WTC11 (cell line): Measurements from ENCODE around the gene ZNF724. TPM values are rescaled to one million over a fixed set of nuclear protein-coding genes. Genes with fewer than 3 reads are reported as not detected.
"Not testable (repeated sequence)": the region's sequence is repeated elsewhere in the genome, so short reads cannot be mapped to it uniquely, and the experiment has no call there.

ENCODE experiments used
- ATAC-seq: fragments of 200-7000 bp; cut with Tn5 transposase; 2 replicates; pipeline ENCODE4 v1.10.0; 2021; ENCODE audit warnings: mild to moderate bottlenecking, moderate library complexity
- CTCF ChIA-PET: fragments of 300-600 bp; sonication (Branson Sonifier 250); formaldehyde crosslinking; loops from one replicate; lab custom pipeline; 2021; ENCODE audit warnings: antibody characterized with exemption; lab: Charles Lee
- POLR2A ChIA-PET: fragments of 350-600 bp; sonication (Branson Sonifier 250); formaldehyde crosslinking; loops from one replicate; lab custom pipeline; 2021; ENCODE audit warnings: antibody characterized with exemption; lab: Charles Lee
- DNase-seq: peaks from one replicate; pipeline ENCODE4 v3.0.0; 2021; ENCODE audit warnings: low spot score
- H3K27ac Mint-ChIP-seq: 2 replicates; pipeline ENCODE4 v1.8.0; 2021; ENCODE audit warnings: mixed read lengths
- H3K27me3 Mint-ChIP-seq: 2 replicates; pipeline ENCODE4 v1.8.0; 2021; ENCODE audit warnings: low read depth, mild to moderate bottlenecking, moderate library complexity, mixed read lengths
- H3K36me3 Mint-ChIP-seq: 2 replicates; pipeline ENCODE4 v1.8.0; 2021; ENCODE audit warnings: mixed read lengths
- H3K4me1 Mint-ChIP-seq: 2 replicates; pipeline ENCODE4 v1.8.0; 2022; ENCODE audit warnings: mixed read lengths
- H3K4me3 Mint-ChIP-seq: 2 replicates; pipeline ENCODE4 v1.8.0; 2021; ENCODE audit warnings: mild to moderate bottlenecking, moderate library complexity, mixed read lengths
- H3K9me3 Mint-ChIP-seq: 2 replicates; pipeline ENCODE4 v1.8.0; 2021; ENCODE audit warnings: mixed read lengths
- ATF1 ChIP-seq: sonication (generic); formaldehyde crosslinking; IDR thresholded peaks from 2 replicates; pipeline ENCODE4 v1.8.1; 2023; ENCODE audit warnings: mild to moderate bottlenecking, moderate library complexity, missing genetic modification reagents
- CBFB ChIP-seq: sonication (generic); formaldehyde crosslinking; IDR thresholded peaks from 2 replicates; pipeline ENCODE4 v1.8.1; 2022; ENCODE audit warnings: mild to moderate bottlenecking, low read depth, missing genetic modification reagents
- CREM ChIP-seq: sonication (generic); formaldehyde crosslinking; IDR thresholded peaks from 2 replicates; pipeline ENCODE4 v1.8.1; 2022; ENCODE audit warnings: mild to moderate bottlenecking, missing genetic modification reagents, moderate library complexity
- ETV6 ChIP-seq: sonication (generic); formaldehyde crosslinking; IDR thresholded peaks from 2 replicates; pipeline ENCODE4 v1.8.1; 2022; ENCODE audit warnings: mild to moderate bottlenecking, missing genetic modification reagents
- FOXJ3 ChIP-seq: sonication (generic); formaldehyde crosslinking; IDR thresholded peaks from 2 replicates; pipeline ENCODE4 v1.9.0; 2021; ENCODE audit warnings: missing genetic modification reagents, mild to moderate bottlenecking, borderline replicate concordance
- FOXK1 ChIP-seq: sonication (generic); formaldehyde crosslinking; IDR thresholded peaks from 2 replicates; pipeline ENCODE4 v1.8.0; 2022; ENCODE audit warnings: mild to moderate bottlenecking, moderate library complexity, missing genetic modification reagents
- GABPB1 ChIP-seq: sonication (generic); formaldehyde crosslinking; IDR thresholded peaks from 2 replicates; pipeline ENCODE4 v1.8.1; 2023; ENCODE audit warnings: mild to moderate bottlenecking, missing genetic modification reagents
- IRF2 ChIP-seq: sonication (generic); formaldehyde crosslinking; IDR thresholded peaks from 2 replicates; pipeline ENCODE4 v1.8.0; 2022; ENCODE audit warnings: low read depth, missing genetic modification reagents, borderline replicate concordance
- MYBL2 ChIP-seq: sonication (generic); formaldehyde crosslinking; IDR thresholded peaks from 2 replicates; pipeline ENCODE4 v1.8.1; 2023; ENCODE audit warnings: mild to moderate bottlenecking, moderate library complexity, missing genetic modification reagents
- NFATC4 ChIP-seq: fragments of 250-450 bp; sonication (Bioruptor Pico); IDR thresholded peaks from 2 replicates; pipeline ENCODE4 v1.9.0; 2021; ENCODE audit warnings: mild to moderate bottlenecking
- NFE2L1 ChIP-seq: sonication (generic); formaldehyde crosslinking; IDR thresholded peaks from 2 replicates; pipeline ENCODE4 v1.8.1; 2023; ENCODE audit warnings: missing genetic modification reagents
- NR1H2 ChIP-seq: sonication (generic); formaldehyde crosslinking; IDR thresholded peaks from 2 replicates; pipeline ENCODE4 v1.9.0; 2021; ENCODE audit warnings: mild to moderate bottlenecking, moderate library complexity, missing genetic modification reagents
- NR3C1 ChIP-seq: sonication (generic); formaldehyde crosslinking; conservative IDR thresholded peaks from 2 replicates; pipeline ENCODE4 v1.8.1; 2023; ENCODE audit warnings: low read depth, mild to moderate bottlenecking, missing genetic modification reagents
- PRRX2 ChIP-seq: fragments of 250-450 bp; sonication (Bioruptor Pico); IDR thresholded peaks from 2 replicates; pipeline ENCODE4 v1.8.0; 2021; ENCODE audit warnings: mild to moderate bottlenecking
- RELA ChIP-seq: sonication (generic); formaldehyde crosslinking; IDR thresholded peaks from 2 replicates; pipeline ENCODE4 v1.8.1; 2022; ENCODE audit warnings: missing genetic modification reagents, mild to moderate bottlenecking, borderline replicate concordance
- SP1 ChIP-seq: sonication (generic); formaldehyde crosslinking; conservative IDR thresholded peaks from 2 replicates; pipeline ENCODE4 v1.8.1; 2022; ENCODE audit warnings: missing genetic modification reagents
- TEAD4 ChIP-seq: sonication (generic); formaldehyde crosslinking; IDR thresholded peaks from 2 replicates; pipeline ENCODE4 v1.8.0; 2022; ENCODE audit warnings: mild to moderate bottlenecking, missing genetic modification reagents
- ZNF121 ChIP-seq: sonication (generic); formaldehyde crosslinking; IDR thresholded peaks from 2 replicates; pipeline ENCODE4 v1.8.0; 2023; ENCODE audit warnings: missing genetic modification reagents
- ZNF317 ChIP-seq: sonication (generic); formaldehyde crosslinking; IDR thresholded peaks from 2 replicates; pipeline ENCODE4 v1.8.1; 2023; ENCODE audit warnings: low read depth, mild to moderate bottlenecking, moderate library complexity, missing genetic modification reagents, borderline replicate concordance
- total RNA-seq: library from RNA; stranded (reverse); gene quantifications from 3 replicates; pipeline ENCODE4 v1.2.3, GENCODE V29; 2021
- TF ChIP-seq, protein P1 (sequence below): sonication (generic); formaldehyde crosslinking; IDR thresholded peaks from 2 replicates; pipeline ENCODE4 v1.8.0; 2023; ENCODE audit warnings: mild to moderate bottlenecking, missing genetic modification reagents
- TF ChIP-seq, protein P2 (sequence below): sonication (generic); formaldehyde crosslinking; IDR thresholded peaks from 2 replicates; pipeline ENCODE4 v1.8.0; 2022; ENCODE audit warnings: mild to moderate bottlenecking, missing genetic modification reagents
- TF ChIP-seq, protein P3 (sequence below): sonication (generic); formaldehyde crosslinking; IDR thresholded peaks from 2 replicates; pipeline ENCODE4 v1.8.1; 2022; ENCODE audit warnings: mild to moderate bottlenecking, moderate library complexity, missing genetic modification reagents
- TF ChIP-seq, protein P4 (sequence below): fragments of 250-450 bp; sonication (Bioruptor Pico); conservative IDR thresholded peaks from 2 replicates; pipeline ENCODE4 v1.9.0; 2021; ENCODE audit warnings: mild to moderate bottlenecking
- TF ChIP-seq, protein P5 (sequence below): sonication (generic); formaldehyde crosslinking; IDR thresholded peaks from 2 replicates; pipeline ENCODE4 v1.8.1; 2023; ENCODE audit warnings: mild to moderate bottlenecking, missing genetic modification reagents

The ZNF724 gene
- total RNA-seq, 1 experiment from 2014 or later: 59.0 TPM

DNA sequence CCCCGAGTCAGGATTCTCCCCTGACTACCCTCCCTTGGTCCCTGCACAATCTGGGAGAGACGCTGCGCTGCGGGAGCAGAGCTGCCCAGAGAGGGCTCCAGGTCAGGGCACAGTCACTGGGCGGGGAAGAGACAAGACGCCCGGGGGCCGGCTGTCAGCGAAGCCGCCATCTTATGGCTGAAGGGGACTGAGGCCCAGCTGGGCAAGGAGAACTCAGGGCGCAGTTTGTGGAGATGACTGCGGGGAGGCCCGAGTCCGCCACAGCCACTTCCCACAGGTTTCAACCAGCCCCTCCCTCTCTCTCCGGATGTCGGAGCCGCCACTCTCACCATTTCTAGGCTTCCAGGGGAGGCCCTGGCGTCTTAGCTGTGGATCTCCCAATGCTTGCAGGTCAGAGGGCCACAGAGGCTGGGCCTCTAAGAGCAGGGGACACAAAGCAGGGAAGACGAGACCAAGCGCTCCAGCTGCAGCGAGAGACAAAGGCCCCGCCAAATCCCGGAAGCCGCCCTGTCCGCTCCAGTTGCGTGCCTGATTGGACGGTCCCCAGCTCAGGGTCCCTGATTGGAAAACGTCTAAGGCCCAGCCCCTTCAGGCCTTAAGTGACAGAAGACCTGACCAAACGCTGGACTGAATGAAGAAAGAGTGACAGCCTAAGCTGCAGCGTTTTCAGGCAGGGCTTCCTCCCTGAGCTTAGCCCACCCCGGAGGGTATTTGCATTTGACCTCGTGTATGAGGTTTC is at the start of gene ZNF724 (continued):
- TF ChIP-seq, protein P1, sequence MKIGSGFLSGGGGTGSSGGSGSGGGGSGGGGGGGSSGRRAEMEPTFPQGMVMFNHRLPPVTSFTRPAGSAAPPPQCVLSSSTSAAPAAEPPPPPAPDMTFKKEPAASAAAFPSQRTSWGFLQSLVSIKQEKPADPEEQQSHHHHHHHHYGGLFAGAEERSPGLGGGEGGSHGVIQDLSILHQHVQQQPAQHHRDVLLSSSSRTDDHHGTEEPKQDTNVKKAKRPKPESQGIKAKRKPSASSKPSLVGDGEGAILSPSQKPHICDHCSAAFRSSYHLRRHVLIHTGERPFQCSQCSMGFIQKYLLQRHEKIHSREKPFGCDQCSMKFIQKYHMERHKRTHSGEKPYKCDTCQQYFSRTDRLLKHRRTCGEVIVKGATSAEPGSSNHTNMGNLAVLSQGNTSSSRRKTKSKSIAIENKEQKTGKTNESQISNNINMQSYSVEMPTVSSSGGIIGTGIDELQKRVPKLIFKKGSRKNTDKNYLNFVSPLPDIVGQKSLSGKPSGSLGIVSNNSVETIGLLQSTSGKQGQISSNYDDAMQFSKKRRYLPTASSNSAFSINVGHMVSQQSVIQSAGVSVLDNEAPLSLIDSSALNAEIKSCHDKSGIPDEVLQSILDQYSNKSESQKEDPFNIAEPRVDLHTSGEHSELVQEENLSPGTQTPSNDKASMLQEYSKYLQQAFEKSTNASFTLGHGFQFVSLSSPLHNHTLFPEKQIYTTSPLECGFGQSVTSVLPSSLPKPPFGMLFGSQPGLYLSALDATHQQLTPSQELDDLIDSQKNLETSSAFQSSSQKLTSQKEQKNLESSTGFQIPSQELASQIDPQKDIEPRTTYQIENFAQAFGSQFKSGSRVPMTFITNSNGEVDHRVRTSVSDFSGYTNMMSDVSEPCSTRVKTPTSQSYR (CRISPR knock-in tag): no peak
- TF ChIP-seq RELA (CRISPR knock-in tag): no peak
- TF ChIP-seq NFE2L1 (CRISPR knock-in tag): 0 out of 2 replicates have a peak, but pooled peaks have one; percentile 57
- TF ChIP-seq MYBL2 (CRISPR knock-in tag): no peak
- 0 out of 2 replicates have a peak, but pooled peaks have one; percentile 19 for TF ChIP-seq ETV6 (CRISPR knock-in tag)
- TF ChIP-seq NR3C1 (CRISPR knock-in tag): no peak
- TF ChIP-seq ATF1: no peak
- TF ChIP-seq FOXK1 (CRISPR knock-in tag): peak; percentile 43
- peak; percentile 58; the same call in 1 of the 2 replicates for TF ChIP-seq CREM
- TF ChIP-seq ZNF121 (CRISPR knock-in tag): no peak
- TF ChIP-seq TEAD4 (CRISPR knock-in tag): 0 out of 2 replicates have a peak, but pooled peaks have one; percentile 23
- 0 out of 2 replicates have a peak, but pooled peaks have one; percentile 54 for TF ChIP-seq NFATC4 (CRISPR knock-in tag)
- TF ChIP-seq PRRX2 (CRISPR knock-in tag): no peak
- peak; percentile 82 for TF ChIP-seq SP1
- TF ChIP-seq CBFB (CRISPR knock-in tag): no peak
- TF ChIP-seq, protein P2, sequence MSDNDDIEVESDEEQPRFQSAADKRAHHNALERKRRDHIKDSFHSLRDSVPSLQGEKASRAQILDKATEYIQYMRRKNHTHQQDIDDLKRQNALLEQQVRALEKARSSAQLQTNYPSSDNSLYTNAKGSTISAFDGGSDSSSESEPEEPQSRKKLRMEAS (CRISPR knock-in tag): peak; percentile 57
- TF ChIP-seq, protein P3, sequence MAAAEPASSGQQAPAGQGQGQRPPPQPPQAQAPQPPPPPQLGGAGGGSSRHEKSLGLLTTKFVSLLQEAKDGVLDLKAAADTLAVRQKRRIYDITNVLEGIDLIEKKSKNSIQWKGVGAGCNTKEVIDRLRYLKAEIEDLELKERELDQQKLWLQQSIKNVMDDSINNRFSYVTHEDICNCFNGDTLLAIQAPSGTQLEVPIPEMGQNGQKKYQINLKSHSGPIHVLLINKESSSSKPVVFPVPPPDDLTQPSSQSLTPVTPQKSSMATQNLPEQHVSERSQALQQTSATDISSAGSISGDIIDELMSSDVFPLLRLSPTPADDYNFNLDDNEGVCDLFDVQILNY (CRISPR knock-in tag): peak; percentile 33; the same call in 1 of the 2 replicates
- TF ChIP-seq NR1H2: no peak
- TF ChIP-seq GABPB1 (CRISPR knock-in tag): peak; percentile 55; the same call in 1 of the 2 replicates

DNA sequence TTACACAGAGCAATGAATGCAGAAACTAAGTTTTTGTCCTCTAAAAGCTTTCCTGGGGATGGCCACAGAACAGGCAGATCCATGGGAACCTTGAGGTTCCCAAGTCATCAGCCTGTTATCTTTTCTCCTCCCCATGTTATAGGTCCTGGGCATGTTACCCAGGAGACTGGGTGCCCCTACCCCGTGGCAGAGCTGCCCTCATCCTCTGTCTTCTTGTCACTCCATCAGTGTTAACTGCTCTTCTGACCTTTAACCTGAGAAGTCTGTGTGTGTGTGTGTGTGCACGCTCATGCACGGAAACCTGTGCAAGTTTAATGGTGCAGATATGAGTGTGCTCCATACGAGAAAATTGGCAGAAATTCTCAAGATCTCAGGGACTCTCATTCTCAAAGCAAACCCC is 43.9 kb upstream of the ZNF724 start:
- H3K9me3 Mint-ChIP-seq: peaks cover 64% of the 10 kb centered on the region
- H3K36me3 Mint-ChIP-seq: peaks cover 17% of the 10 kb centered on the region
- no peaks in the 10 kb centered on the region for H3K4me1 Mint-ChIP-seq
- H3K27me3 Mint-ChIP-seq: peaks cover 13% of the 10 kb centered on the region
- H3K27ac Mint-ChIP-seq: no peak overlapping the region
- POLR2A ChIA-PET: interaction anchor here (0.6 kb wide), 1 partner anchor 43 kb away, joined by 4 read pairs; no protein-coding TSS in a partner anchor
- no peak for DNase-seq
- ATAC-seq: no peak
- CTCF ChIA-PET: no interaction called here
- no peak overlapping the region for H3K4me3 Mint-ChIP-seq
- TF ChIP-seq ZNF317 (CRISPR knock-in tag) (no peak), CBFB (CRISPR knock-in tag) (no peak), FOXJ3 (CRISPR knock-in tag) (no peak), IRF2 (CRISPR knock-in tag) (no peak)
- TF ChIP-seq, protein P4, sequence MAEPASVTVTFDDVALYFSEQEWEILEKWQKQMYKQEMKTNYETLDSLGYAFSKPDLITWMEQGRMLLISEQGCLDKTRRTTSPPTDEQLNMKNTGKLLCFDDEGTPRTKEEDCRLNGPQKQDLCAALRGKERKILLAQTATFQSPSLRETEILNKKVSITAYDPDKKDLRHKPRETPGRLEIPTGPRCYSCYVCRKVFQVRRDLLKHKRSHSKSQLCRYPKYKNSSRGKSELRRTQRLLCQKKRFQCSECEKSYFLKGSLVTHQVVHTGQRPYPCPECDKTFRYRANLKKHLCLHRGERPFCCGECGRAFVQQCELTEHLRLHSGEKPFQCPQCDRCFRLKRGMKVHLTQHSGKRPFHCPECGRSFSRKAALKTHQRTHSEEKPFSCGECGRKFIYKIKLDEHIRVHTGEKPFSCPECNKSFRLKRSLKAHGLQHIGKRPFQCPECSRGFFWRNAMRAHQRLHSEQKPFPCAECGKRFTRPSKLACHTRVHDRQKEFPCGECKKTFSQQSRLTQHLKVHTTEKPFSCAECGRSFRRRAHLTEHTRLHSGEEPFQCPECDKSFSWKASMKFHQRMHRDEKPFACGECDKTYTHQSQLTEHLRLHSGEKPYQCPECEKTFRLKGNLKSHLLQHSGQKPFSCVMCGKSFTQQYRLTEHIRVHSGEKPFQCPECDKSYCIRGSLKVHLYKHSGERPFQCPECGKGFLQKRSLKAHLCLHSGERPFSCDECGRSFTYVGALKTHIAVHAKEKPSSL (CRISPR knock-in tag): no peak
- TF ChIP-seq, protein P5, sequence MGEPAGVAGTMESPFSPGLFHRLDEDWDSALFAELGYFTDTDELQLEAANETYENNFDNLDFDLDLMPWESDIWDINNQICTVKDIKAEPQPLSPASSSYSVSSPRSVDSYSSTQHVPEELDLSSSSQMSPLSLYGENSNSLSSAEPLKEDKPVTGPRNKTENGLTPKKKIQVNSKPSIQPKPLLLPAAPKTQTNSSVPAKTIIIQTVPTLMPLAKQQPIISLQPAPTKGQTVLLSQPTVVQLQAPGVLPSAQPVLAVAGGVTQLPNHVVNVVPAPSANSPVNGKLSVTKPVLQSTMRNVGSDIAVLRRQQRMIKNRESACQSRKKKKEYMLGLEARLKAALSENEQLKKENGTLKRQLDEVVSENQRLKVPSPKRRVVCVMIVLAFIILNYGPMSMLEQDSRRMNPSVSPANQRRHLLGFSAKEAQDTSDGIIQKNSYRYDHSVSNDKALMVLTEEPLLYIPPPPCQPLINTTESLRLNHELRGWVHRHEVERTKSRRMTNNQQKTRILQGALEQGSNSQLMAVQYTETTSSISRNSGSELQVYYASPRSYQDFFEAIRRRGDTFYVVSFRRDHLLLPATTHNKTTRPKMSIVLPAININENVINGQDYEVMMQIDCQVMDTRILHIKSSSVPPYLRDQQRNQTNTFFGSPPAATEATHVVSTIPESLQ (CRISPR knock-in tag): no peak

DNA sequence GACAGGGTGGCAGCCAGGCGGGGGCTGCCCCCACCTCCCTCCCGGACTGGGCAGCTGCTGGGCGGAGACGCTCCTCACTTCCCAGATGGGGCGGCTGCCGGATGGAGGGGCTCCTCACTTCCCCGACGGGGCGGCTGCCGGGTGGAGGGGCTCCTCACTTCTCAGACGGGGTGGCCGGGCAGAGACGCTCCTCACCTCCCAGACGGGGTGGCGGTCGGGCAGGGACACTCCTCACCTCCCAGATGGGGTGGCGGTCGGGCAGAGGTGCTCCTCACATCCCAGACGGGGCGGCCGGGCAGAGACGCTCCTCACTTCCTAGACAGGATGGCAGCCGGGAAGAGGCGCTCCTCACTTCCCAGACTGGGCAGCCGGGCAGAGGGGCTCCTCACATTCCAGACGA is 39.8 kb upstream of the ZNF724 start:
- ATAC-seq, H3K4me3 Mint-ChIP-seq, CTCF ChIA-PET, H3K4me1 Mint-ChIP-seq, H3K27me3 Mint-ChIP-seq, DNase-seq, POLR2A ChIA-PET, H3K27ac Mint-ChIP-seq: not testable (repeated sequence)
- Mint-ChIP-seq H3K9me3 (peaks cover 67% of the 10 kb centered on the region), H3K36me3 (peaks cover 37% of the 10 kb centered on the region)
